Subcutaneous adipose tissue (tissue), 4 donors: ENCODE results near the gene APOBEC3C. TPM values are rescaled to one million over a fixed set of nuclear protein-coding genes. Genes with fewer than 3 reads are reported as not detected.

Source experiments
- CTCF ChIP-seq: fragments of 450-650 bp; IDR thresholded peaks from one replicate; pipeline ENCODE4 v1.5.1; 2016; ENCODE audit warnings: low read depth, mild to moderate bottlenecking, control low read depth, antibody characterized with exemption, moderate library complexity
- total RNA-seq, 4 donors: library from RNA; depleted of rRNA; stranded (reverse); fragments of >200 nt; gene quantifications; one replicate each; pipeline ENCODE4 v1.1.0, GENCODE V29; 2016

The APOBEC3C gene
- total RNA-seq, 4 donors from 2014 or later: 6.6 to 11.2 (median 8.6) TPM

GRCh38 chr22:39012533-39013511 lies 1.2 kb upstream of the APOBEC3C start:
- TF ChIP-seq CTCF: no peak

GRCh38 chr22:39016592-39016991 lies 2.5 kb downstream of the APOBEC3C start:
- no peak for TF ChIP-seq CTCF

GRCh38 chr22:39017596-39018365 lies 3.7 kb downstream of the APOBEC3C start:
- no peak for TF ChIP-seq CTCF

- no peak for TF ChIP-seq CTCF
Observed at GRCh38 chr22:39021552-39022250, 7.6 kb downstream of the APOBEC3C start.

GRCh38 chr22:39024519-39025308 lies 10.7 kb downstream of the APOBEC3C start:
- no peak for TF ChIP-seq CTCF

- no peak for TF ChIP-seq CTCF
Observed at GRCh38 chr22:39026509-39027150, 12.6 kb downstream of the APOBEC3C start.
